PC-3 (cell line): Measurements from ENCODE around the gene C16orf74. TPM values are rescaled to one million over a fixed set of nuclear protein-coding genes. Genes with fewer than 3 reads are reported as not detected.

Experiments used
- ATAC-seq: fragments of 200-7000 bp; cut with Tn5 transposase; 2 replicates; pipeline ENCODE4 v1.9.1; 2020; ENCODE audit warnings: mild to moderate bottlenecking, moderate library complexity
- BruUV-seq: library from RNA; stranded (reverse); fragments of 400-500 nt; replicated peaks from 2 replicates; lab custom pipeline; 2021; lab: Mats Ljungman, UMichigan
- CTCF ChIA-PET: fragments of 300-600 bp; sonication (Branson Sonifier 250); formaldehyde crosslinking; loops from one replicate; lab custom pipeline; 2022; ENCODE audit warnings: antibody characterized with exemption; lab: Charles Lee
- POLR2A ChIA-PET: fragments of 300-600 bp; sonication (Branson Sonifier 250); formaldehyde crosslinking; loops from one replicate; lab custom pipeline; 2022; ENCODE audit warnings: antibody characterized with exemption; ENCODE audit not compliant: unreplicated experiment; lab: Charles Lee
- DNase-seq: peaks from one replicate; pipeline ENCODE4 v3.0.0-alpha.2; 2015
- H2AFZ ChIP-seq: fragments of 300-600 bp; sonication (generic); 2 replicates; pipeline ENCODE4 v1.6.0; 2016; ENCODE audit warnings: antibody characterized with exemption, low read length
- H3F3A ChIP-seq: fragments of 300-600 bp; sonication (generic); one replicate; pipeline ENCODE4 v1.6.0; 2017; ENCODE audit warnings: antibody characterized with exemption, low read length, control low read depth, mild to moderate bottlenecking; ENCODE audit not compliant: unreplicated experiment
- H3K27ac ChIP-seq: fragments of 300-600 bp; sonication (generic); 2 replicates; pipeline ENCODE4 v1.5.1; 2016; ENCODE audit warnings: mild to moderate bottlenecking, low read length
- H3K27me3 ChIP-seq: fragments of 300-600 bp; sonication (generic); 2 replicates; pipeline ENCODE4 v1.6.1; 2016; ENCODE audit warnings: low read length, mixed read lengths
- H3K36me3 ChIP-seq: fragments of 300-600 bp; sonication (generic); 2 replicates; pipeline ENCODE4 v1.6.1; 2016; ENCODE audit warnings: low read depth, mixed run types, low read length, mixed read lengths
- H3K4me1 ChIP-seq: fragments of 300-600 bp; sonication (generic); 2 replicates; pipeline ENCODE4 v1.5.1; 2016; ENCODE audit warnings: low read length; ENCODE audit not compliant: insufficient read depth
- H3K4me2 ChIP-seq: fragments of 300-600 bp; sonication (generic); 2 replicates; pipeline ENCODE4 v1.6.0; 2016; ENCODE audit warnings: low read length
- H3K4me3 ChIP-seq: fragments of 300-600 bp; sonication (generic); 2 replicates; pipeline ENCODE4 v1.5.1; 2016; ENCODE audit warnings: mild to moderate bottlenecking, low read length, mixed read lengths
- H3K79me2 ChIP-seq: fragments of 300-600 bp; sonication (generic); 2 replicates; pipeline ENCODE4 v1.6.1; 2017; ENCODE audit warnings: low read length, mixed read lengths
- H3K9ac ChIP-seq: fragments of 300-600 bp; sonication (generic); 2 replicates; pipeline ENCODE4 v1.6.0; 2016; ENCODE audit warnings: mild to moderate bottlenecking, low read length
- H3K9me2 ChIP-seq: fragments of 300-600 bp; sonication (generic); replicated peaks from 2 replicates; pipeline ENCODE4 v1.6.1; 2016; ENCODE audit warnings: mixed run types, low read length, mixed read lengths
- H3K9me3 ChIP-seq: fragments of 300-600 bp; sonication (generic); 2 replicates; pipeline ENCODE4 v1.6.1; 2016; ENCODE audit warnings: low read length, mixed read lengths
- H4K20me1 ChIP-seq: fragments of 300-600 bp; sonication (generic); 2 replicates; pipeline ENCODE4 v1.6.1; 2016; ENCODE audit warnings: low read length, mixed read lengths
- CTCF ChIP-seq: fragments of 300-600 bp; sonication (generic); conservative IDR thresholded peaks from 2 replicates; pipeline ENCODE4 v1.5.1; 2017; ENCODE audit warnings: antibody characterized with exemption, low read depth, mild to moderate bottlenecking, low read length
- EZH2 ChIP-seq: fragments of 300-600 bp; sonication (generic); IDR thresholded peaks from one replicate; pipeline ENCODE4 v1.6.1; 2017; ENCODE audit warnings: antibody characterized with exemption, mild to moderate bottlenecking, low read length; ENCODE audit not compliant: unreplicated experiment
- EZH2phosphoT487 ChIP-seq: fragments of 300-600 bp; sonication (generic); IDR thresholded peaks from 2 replicates; pipeline ENCODE4 v1.6.1; 2018; ENCODE audit warnings: mild to moderate bottlenecking, antibody characterized with exemption, low read length, borderline replicate concordance
- intact Hi-C: fragments of 100-400 bp; cut with micrococcal nuclease; formaldehyde crosslinking; loops from 2 replicates; pipeline ENCODE4 v1.9.0; 2023
- total RNA-seq: library from RNA; depleted of rRNA; stranded (reverse); fragments of >200 nt; gene quantifications from 2 replicates; pipeline ENCODE4 v1.2.3, GENCODE V29; 2014

Gene C16orf74
- total RNA-seq, 1 experiment from 2014 or later = 71.0 TPM

GRCh38 chr16:85717393-85718152 lies 33.3 kb downstream of the C16orf74 start:
- Histone ChIP-seq H3K9me3 (no peaks in the 10 kb centered on the region), H3K27me3 (no peaks in the 10 kb centered on the region), H3F3A (no peaks in the 10 kb centered on the region), H3K9me2 (no peaks in the 10 kb centered on the region), H4K20me1 (no peaks in the 10 kb centered on the region), H3K36me3 (peaks cover 4% of the 10 kb centered on the region; the same call in 1 of the 2 replicates), H3K27ac (no peak overlapping the region), H2AFZ (no peak overlapping the region), H3K9ac (no peak overlapping the region), H3K4me2 (no peak overlapping the region), H3K79me2 (0 out of 2 replicates have a peak, but pooled peaks cover 4% of the 10 kb centered on the region), H3K4me3 (no peak overlapping the region), H3K4me1 (peaks cover 10% of the 10 kb centered on the region)
- TF ChIP-seq CTCF = peak; percentile 70
- TF ChIP-seq EZH2phosphoT487 = no peak
- TF ChIP-seq EZH2 = no peak
- DNase-seq = peak; percentile 60
- no TSS peak for BruUV-seq
- ATAC-seq = no peak
- ChIA-PET CTCF (interaction anchor here (0.5 to 1.1 kb wide), 2 partner anchors 28 to 105 kb away, joined by 3 to 9 read pairs; no protein-coding TSS in a partner anchor), POLR2A (no interaction called here)
- intact Hi-C loops = no loop called here

- Histone ChIP-seq H3K79me2 (0 out of 2 replicates have a peak, but pooled peaks cover 4% of the 10 kb centered on the region), H3K27me3 (no peaks in the 10 kb centered on the region), H3K27ac (no peak overlapping the region), H3K9me3 (no peaks in the 10 kb centered on the region), H4K20me1 (no peaks in the 10 kb centered on the region), H3K36me3 (peaks cover 13% of the 10 kb centered on the region; the same call in 1 of the 2 replicates), H2AFZ (no peak overlapping the region), H3F3A (no peaks in the 10 kb centered on the region), H3K4me1 (peaks cover 10% of the 10 kb centered on the region), H3K4me3 (no peak overlapping the region), H3K4me2 (no peak overlapping the region), H3K9ac (no peak overlapping the region), H3K9me2 (no peaks in the 10 kb centered on the region)
- intact Hi-C loops = no loop called here
- TF ChIP-seq EZH2phosphoT487 = no peak
- TF ChIP-seq CTCF = no peak
- no peak for TF ChIP-seq EZH2
- no peak for DNase-seq
- ChIA-PET CTCF (interaction anchor here (1.1 kb wide), 1 partner anchor 27 kb away, joined by 3 read pairs; no protein-coding TSS in a partner anchor), POLR2A (no interaction called here)
- no TSS peak for BruUV-seq
- ATAC-seq = no peak
These were observed 34.2 kb downstream of the C16orf74 start for GRCh38 chr16:85716680-85717038.
